HS-27A (cell line): ENCODE results near the gene LIFR.
"Not testable (repeated sequence)": the region's sequence is repeated elsewhere in the genome, so short reads cannot be mapped to it uniquely, and the experiment has no call there.

ENCODE experiments used
- DNase-seq: peaks from one replicate; pipeline ENCODE4 v3.0.0-alpha.2; 2012; ENCODE audit warnings: low read depth, missing footprints

The LIFR gene

DNA sequence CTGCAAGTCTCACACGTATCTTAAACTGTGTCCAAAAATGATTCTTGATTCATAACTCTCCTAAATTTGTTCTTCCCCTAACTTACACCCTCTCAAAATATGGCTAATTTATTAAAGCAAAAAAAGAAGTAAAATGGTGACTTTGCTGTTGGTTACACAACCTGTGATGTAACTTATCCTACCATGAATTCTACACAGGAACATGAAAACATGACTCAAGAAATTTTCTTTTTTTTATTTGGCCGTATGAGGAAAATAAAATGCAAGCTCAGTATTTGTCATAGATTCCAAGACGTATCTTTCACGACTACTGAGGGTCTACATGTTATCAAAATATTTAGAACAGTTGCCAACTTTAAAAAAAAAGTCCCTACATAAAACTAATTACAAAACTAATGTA lies 9.2 kb downstream of the LIFR start:
- no peak for DNase-seq

DNA sequence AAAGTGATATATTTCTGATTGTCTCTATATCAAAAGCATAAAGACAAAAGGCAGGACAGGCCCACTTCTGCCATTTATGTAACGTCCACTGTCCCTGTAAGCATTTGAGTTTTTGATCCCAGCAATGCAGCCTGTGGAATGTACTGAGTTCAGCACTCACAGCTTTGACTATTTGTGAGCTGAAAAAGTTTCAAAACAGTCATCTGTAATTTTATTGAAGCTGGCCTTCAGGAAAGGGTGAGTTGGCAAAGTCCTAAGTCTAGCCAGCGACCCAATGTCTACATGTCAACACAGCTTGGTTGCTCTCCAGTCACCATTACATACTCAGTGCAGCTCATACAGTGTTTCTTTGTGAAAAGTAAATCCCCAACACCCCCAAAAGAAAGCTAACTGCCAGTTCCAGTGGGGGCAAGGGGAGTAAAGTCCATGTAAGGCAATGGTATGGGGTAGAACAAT lies 9.7 kb downstream of the LIFR start:
- DNase-seq: no peak

- no peak for DNase-seq
Observed at GRCh38 chr5:38543886-38544285, 12.6 kb downstream of the LIFR start.

GRCh38 chr5:38543074-38543473 lies 13.4 kb downstream of the LIFR start:
- no peak for DNase-seq

DNA sequence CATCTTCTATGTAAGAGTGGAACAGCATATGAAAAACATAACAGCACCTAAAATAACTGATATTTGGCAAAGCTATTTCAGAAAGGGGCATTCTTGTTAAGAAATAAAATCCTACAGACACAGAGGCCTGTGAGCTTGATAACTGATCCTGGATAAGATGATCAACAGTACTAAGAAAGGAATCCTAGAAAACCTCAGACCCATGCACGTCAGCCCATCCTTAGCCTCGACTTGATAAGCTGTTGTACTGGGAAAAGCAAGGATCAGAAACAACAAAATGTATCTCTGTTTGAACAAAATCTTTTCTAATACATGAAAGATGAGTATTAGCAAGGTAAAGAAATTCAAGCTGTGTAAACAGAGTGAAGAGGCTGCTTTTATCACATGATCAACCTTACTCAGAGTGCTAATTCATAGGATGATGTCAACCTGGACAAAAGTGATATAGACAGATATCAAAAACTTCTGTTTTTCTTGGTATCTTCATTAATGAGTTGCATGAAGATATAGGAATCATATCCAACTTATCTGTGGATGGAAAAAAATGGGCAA lies 15.2 kb downstream of the LIFR start:
- no peak for DNase-seq

DNA sequence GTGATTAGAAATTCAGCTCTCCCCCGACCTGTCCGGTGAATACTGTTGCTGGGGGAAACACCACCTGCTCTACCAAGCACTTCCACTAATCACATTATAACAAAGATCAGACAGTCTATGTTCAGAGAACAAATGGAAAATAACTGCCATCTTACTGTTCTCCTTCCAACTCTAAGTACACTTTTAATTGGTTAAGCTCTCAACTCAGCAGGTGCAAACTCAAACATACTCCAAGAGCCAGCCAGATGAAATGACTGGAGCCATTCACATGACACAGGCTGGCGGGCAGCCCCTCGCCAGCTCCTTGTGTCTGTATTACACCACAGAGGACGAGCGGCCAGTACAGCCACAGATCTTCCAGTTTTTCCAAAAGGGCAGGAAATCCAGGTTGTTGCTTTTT lies 16.1 kb downstream of the LIFR start:
- DNase-seq: no peak

DNA sequence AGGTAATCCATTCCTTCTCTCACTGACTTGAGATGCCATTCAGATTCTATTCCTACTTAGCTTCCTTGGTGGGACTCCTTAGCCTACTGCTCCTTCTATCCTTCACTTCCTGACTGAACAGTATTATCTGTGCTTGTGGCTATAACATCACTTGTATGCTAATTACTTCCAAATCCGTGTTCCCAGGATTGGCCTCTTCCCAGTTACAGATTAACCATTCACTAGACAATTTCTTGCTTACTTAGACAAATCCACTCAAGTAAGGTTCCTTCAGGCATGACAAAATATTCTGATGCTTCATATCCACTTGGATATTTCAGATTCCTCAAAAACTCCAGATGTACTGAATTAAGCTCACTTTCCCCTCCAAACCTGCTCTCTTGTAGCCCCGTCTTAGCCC lies 18.3 kb downstream of the LIFR start:
- DNase-seq: no peak

DNA sequence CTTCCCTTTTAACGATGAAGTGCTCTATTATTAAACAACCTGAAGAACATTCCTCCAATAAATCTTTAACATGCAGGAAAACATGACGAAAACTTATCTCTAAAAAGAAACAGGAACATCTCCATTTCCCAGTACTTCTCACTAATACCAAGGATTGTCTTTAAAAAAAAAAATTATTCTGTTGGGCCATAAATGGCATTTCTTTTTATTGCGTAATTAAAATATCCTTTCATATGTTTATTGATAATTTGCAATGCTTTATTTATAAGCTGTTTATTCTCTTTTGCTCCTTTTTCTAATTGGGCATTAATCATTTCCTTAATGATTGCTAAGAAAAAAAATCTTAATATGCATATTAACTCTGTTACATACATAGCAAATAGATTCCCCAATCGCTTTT lies 18.9 kb downstream of the LIFR start:
- no peak for DNase-seq

- DNase-seq: no peak
Observed at GRCh38 chr5:38536968-38537367, 19.5 kb downstream of the LIFR start.

- no peak for DNase-seq
Observed at GRCh38 chr5:38535845-38536244, 20.6 kb downstream of the LIFR start.

- no peak for DNase-seq
Observed at GRCh38 chr5:38535248-38535750, 21.1 kb downstream of the LIFR start.

DNA sequence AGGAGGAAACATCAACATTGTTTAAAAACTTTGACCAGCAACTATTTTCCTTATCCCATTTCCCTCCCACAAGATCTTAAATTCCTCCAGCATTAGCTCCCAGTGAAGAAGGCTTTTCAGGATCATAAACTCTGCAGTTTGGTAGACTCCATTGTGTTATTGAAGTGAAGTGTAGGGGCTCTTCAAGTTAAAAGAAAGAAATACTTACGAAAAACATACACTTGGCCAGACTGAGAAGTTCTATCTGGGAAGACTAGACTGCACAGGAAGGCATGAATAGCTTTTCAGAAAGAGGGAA lies 22.3 kb downstream of the LIFR start:
- no peak for DNase-seq

- DNase-seq: no peak
Observed at GRCh38 chr5:38533286-38534155, 22.9 kb downstream of the LIFR start.

- no peak for DNase-seq
Observed at GRCh38 chr5:38532165-38532669, 24.2 kb downstream of the LIFR start.

DNA sequence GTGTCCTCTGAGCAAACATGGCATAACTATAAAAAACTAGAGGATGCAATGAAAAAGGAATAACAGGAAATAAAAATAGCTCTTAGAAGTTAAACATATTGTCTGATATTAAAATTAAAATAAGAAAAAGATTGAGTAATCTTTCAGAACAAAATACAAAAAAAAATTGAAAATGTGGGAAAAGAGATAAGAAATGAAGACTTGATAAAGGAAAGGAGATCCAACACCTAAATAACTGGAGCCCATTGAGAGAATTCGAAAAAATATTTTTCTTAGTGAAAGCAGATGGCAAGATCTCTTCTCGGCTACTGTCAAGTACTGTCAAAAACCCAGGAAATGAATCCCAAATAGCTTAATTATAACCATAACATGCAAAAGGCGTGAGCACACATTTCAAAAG lies 24.9 kb downstream of the LIFR start:
- DNase-seq: no peak

DNA sequence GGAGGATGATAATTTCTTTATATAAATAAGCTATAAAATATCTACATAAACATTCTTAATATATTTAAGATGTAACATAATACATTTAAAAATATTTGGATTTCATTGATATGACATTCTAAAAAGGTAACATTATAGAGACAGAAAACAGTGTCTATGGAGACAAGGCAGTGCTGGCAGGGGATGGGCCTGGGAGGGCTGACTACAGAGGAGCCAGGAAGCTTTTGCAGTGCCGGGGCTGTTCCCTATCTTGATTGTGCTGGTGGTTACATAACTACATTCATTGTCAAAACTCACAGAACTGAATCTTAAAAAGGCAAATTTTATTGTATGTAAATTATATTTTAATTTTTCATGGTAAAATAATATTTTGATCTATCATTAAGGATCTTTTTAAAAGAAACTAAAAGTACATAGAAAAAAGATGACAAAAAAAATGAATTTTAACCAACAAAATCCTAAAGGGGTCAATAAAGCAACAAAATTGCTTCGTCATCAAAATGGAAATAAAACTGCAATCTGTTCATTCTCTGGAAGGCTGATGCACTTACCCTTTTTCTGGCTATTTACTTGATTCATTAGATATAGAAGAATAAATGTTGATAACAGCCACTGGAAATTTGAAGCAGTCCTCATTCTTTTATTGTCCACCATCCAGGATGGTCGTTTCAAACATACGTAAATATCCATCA lies 26.3 kb downstream of the LIFR start:
- DNase-seq: no peak

DNA sequence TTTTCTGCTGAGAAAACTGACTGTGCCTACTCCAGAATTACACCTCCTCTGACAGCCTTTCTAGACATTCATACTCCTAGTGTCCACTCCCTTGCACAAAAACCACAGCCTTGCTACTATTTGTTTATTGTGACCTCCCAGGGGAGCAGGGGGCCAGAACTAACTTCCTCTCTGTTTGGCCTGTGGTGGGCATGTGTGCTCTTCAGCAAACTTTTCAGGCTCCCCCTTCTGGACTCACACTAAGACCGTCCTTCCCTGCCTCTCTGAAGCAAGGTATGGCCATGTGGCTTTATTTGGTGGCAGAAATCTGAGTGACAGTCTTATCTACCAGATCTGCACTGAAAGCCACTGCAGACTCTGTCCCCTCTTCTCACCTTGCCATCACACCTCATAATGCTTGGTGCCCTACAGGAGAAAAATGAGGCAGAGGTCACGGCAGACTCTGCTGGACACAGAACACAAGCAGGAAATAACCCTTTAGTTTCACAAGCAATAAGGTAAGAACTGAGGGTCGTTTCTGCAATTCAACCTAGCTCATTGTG lies 28.2 kb downstream of the LIFR start:
- no peak for DNase-seq

- no peak for DNase-seq
Observed at GRCh38 chr5:38527475-38527874, 29.0 kb downstream of the LIFR start.

DNA sequence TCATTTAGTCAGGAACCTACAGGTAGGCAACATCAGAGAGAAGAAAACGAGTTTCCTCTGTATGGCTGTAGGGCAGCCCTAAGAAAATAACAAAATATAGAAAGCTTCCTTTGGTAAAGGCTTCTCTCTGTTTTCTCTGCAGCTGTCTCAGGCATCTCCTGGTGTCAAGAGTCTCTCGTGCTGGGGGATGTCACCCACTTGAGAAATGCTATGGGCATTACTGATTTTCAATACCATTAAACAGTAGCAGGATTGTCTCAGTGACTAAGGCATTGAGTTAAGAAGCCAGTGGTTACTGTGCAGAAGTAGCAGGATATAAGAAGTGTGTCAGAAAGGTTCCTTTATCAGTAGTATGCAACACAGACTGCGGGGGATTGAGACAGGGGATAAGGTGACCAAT lies 32.4 kb downstream of the LIFR start:
- no peak for DNase-seq

DNA sequence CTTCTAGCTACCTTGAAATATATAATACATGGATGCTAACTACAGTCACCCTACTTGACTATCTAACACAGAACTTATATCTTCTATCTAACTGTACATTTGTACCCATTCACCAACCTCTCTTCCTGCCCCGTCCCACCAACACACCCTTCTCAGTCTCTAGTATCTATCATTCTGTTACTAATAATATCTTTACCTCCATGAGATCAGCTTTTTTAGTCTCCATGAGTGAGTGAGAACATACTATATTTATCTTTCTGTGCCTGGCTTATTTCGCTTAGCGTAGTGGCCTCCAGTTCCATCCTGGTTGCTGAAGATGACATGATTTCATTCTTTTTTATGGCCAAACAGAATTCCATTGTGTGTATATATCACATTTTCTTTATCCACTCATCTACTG lies 37.0 kb downstream of the LIFR start:
- no peak for DNase-seq

DNA sequence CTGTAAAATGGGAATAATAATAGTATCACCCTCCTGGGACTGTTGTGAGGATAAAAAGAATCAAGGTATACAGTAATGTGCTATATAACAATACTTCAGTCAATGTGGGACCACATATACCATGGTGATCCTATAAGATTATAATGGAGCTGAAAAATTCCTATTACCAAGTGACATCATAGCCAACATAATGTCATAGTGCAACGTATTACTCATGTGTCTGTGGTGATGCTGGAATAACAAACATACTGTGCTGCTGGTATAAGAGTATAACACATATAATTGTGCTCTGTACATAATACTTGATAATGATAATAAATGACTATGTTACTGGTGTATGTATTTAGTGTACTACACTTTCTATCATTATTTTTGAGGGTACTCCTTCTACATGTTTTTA lies 38.1 kb downstream of the LIFR start:
- no peak for DNase-seq

DNA sequence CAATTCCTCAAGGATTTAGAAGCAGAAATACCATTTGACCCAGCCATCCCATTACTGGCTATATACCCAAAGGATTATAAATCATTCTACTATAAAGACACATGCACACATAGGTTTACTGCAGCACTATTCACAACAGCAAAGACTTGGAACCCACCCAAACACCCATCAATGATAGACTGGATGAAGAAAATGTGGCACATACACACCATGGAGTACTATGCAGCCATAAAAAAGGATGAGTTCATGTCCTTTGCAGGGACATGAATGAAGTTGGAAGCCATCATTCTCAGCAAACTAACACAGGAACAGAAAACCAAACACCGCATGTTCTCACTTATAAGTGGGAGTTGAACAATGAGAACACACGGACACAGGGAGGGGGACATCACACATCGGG lies 39.8 kb downstream of the LIFR start:
- DNase-seq: not testable (repeated sequence)

- no peak for DNase-seq
Observed at GRCh38 chr5:38515646-38516045, 40.8 kb downstream of the LIFR start.
